Choroid plexus epithelial cell (primary cell): ENCODE measurements around the gene GMEB1.
"Not testable (repeated sequence)": the region's sequence is repeated elsewhere in the genome, so short reads cannot be mapped to it uniquely, and the experiment has no call there.

Experiments used
- DNase-seq: peaks from one replicate; pipeline ENCODE4 v3.0.0-alpha.2; 2010; ENCODE audit warnings: low read depth
- H3K4me3 ChIP-seq: 2 replicates; pipeline ENCODE4 v1.5.1; 2011; ENCODE audit warnings: low read depth, mild to moderate bottlenecking, control low read depth, low read length, moderate library complexity
- TF ChIP-seq, protein P1 (sequence below): conservative IDR thresholded peaks from 2 replicates; pipeline ENCODE4 v1.5.1; 2011; ENCODE audit warnings: low read depth, mild to moderate bottlenecking, control low read depth, inconsistent platforms, low read length, moderate library complexity

Gene GMEB1

DNA sequence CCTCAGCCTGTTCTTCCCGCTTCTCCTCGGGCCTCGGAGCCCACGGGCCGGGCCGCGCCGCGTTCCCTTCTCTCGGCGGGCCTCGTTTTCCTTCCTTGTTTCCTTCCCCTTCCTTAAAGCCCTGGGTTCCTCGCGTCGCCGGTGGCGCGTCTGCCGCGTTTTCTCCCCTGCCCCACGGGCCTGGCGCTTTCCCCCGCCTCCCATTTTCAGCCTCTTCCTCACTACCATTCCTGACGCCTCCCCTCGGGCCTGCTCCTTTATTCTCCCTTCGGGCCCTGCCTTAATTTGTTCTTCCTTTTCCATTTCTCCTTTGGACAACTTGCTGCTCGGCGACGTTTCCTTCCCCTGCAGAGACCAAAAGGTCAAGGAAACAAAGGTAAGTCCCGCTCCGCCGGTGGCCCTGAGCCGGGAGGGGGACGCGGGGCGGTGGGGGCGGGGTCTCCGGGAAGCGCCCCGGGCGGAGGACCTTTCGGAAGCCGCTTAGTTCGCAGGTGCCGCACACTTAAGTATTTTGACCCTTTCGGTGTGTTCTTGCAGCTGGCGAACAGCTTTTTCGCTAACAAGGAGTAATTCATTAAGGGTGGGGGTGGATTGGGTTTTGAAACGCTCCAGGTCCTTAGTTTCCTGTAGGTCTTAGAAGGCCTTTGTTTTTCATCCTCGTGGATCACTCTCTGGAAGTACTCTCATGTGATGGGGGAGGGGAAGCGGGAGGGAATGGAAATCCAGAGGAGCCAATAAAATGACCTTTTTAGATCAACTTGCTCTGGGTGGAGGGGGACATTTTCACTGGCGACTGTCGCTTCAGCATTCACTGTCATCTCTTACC lies 68.9 kb downstream of the GMEB1 start:
- TF ChIP-seq, protein P1, sequence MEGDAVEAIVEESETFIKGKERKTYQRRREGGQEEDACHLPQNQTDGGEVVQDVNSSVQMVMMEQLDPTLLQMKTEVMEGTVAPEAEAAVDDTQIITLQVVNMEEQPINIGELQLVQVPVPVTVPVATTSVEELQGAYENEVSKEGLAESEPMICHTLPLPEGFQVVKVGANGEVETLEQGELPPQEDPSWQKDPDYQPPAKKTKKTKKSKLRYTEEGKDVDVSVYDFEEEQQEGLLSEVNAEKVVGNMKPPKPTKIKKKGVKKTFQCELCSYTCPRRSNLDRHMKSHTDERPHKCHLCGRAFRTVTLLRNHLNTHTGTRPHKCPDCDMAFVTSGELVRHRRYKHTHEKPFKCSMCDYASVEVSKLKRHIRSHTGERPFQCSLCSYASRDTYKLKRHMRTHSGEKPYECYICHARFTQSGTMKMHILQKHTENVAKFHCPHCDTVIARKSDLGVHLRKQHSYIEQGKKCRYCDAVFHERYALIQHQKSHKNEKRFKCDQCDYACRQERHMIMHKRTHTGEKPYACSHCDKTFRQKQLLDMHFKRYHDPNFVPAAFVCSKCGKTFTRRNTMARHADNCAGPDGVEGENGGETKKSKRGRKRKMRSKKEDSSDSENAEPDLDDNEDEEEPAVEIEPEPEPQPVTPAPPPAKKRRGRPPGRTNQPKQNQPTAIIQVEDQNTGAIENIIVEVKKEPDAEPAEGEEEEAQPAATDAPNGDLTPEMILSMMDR: no peak
- peak; percentile 45 for DNase-seq
- peak overlapping the region; percentile 90 for H3K4me3 ChIP-seq

DNA sequence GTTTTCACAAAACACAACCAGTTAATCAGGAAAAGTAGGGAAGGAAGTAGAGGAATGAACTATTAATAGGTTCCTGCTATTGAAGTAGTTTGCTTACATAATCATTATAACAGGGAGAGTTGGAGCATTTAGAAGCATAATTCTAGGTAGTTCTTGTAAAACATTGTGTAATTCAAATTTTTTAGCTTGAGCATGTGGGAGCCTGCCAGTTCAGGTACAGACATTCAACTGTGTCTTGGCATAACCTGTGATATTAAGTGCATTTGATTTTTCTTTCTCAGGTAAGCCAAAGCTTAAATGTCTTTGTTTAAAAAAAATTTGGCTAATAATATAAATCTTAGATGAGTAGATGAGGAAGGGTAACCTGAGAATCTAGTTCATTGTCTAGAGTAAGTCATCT lies 71.5 kb downstream of the GMEB1 start:
- no peak overlapping the region for H3K4me3 ChIP-seq
- TF ChIP-seq, protein P1: no peak
- no peak for DNase-seq

DNA sequence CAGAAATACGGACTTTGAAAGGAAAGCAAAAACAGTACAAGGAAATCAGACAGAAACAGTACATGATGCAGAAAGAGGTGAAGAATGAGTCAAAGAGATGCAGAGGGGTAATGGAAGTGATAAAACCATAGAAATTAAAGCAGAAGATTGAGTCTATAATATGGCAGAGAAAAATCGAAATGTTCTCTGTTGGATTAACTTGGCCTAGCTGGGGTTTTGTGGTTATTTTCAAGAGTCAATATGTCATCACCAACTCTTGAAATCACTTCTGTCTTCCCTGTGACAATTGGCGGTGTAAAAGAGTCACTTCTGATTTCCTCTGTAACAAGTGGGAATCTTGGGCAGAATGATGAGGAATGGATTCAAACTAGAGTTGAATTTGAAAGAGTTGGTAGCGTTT lies 75.6 kb downstream of the GMEB1 start:
- TF ChIP-seq, protein P1: no peak
- no peak overlapping the region for H3K4me3 ChIP-seq
- no peak for DNase-seq

DNA sequence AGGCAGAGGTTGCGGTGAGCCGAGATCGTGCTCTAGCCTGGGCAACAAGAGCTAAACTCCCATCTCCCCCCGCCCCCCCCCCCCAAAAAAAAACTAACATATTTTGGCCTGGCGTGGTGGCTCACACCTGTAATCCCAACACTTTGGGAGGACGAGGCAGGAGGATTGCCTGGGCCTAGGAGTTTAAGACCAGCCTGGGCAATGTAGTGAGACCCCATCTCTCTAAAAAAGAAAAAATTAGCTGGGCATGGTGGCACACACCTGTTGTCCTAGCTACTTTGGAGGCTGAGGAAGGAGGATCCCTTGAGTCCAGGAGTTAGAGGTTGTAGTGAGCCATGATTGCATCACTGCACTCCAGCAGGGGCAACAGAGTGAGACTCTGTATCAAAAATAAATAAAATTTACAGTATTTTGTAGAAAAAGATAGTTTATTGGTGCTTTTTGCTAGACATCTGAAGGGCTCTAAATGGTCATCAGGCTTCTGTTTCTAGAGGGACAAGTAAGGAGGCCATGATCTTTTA lies 77.1 kb downstream of the GMEB1 start:
- TF ChIP-seq, protein P1: no peak
- no peak overlapping the region for H3K4me3 ChIP-seq
- no peak for DNase-seq

DNA sequence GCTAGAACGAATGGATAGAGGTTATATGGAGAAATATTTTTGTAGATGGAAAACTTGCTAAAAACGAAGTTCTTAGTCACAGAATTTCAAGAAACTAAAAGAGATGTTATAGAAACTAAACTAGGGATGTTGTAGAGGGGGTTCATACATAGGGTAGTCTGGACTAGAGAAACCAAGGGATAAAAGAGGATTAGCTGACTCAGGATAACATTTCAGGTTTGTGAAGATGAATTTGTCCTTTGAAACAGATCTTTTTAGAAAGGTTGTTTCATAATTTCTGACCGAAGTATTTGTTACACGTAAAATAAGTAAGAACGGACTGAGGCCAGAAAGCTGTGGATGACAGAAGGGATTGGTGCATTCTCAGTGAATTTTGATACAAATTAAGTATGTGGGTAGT lies 81.7 kb downstream of the GMEB1 start:
- H3K4me3 ChIP-seq: no peak overlapping the region
- TF ChIP-seq, protein P1: no peak
- DNase-seq: no peak

DNA sequence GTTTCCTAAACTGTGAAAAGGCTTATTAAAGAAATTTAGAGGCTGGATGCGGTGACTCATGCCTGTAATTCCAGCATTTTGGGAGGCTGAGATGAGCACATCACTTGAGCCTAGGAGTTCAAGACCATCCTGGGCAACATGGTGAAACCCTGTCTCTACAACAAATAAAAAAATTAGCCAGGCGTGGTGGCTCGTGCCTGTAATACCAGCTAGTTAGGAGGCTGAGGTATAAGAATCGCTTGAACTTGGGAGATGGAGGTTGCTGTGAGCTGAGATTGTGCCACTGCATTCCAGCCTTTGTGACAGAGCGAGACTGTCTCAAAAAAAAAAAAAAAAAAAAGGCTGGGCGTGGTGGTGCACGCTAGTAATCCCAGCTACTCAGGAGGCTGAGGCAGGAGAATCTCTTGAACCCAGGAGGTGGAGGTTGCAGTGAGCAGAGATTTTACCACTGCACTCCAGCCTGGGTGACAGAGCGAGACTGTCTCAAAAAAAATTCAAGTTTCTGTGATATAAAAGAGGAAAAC lies 82.2 kb downstream of the GMEB1 start:
- DNase-seq, H3K4me3 ChIP-seq: not testable (repeated sequence)

DNA sequence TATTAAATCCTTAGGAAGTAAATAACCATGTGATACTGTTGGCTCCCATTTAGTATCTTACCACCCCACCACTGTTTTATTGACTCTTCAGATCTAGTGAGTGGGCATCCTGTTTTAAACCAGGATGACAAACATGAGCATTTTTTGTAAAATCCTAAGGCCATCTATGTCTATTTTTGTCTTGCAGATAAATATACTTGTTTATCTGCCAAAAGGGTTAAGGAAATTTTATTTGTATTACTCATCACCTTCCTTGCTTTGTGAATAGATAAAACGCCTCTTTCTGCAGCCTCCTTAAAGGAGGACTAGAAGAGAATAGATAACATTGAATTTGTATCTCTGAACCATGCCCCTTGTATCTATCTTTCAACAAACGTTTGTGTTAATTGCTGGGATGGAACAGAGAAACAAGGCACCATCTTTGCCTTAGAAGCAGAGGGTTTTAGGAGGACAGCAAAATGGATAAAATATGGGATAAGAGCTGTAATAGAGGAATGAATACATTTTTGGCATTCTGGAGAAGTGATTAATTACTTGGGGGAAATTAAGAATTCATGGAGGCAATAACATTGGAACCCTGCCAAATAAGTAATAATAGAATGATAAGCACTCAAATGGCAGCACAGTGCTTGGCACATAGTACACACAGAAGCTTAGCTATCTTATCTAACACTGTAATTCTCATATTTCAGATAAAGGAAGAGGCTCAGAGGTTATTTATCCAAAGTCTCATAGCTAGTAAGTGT lies 82.9 kb downstream of the GMEB1 start:
- TF ChIP-seq, protein P1: no peak
- H3K4me3 ChIP-seq: no peak overlapping the region
- DNase-seq: peak; percentile 62
